Measurements from ENCODE around the gene TMCO6.

GRCh38 chr5:140637371-140638100 lies 1.7 kb upstream of the TMCO6 start:
- TF ChIP-seq, protein P1, sequence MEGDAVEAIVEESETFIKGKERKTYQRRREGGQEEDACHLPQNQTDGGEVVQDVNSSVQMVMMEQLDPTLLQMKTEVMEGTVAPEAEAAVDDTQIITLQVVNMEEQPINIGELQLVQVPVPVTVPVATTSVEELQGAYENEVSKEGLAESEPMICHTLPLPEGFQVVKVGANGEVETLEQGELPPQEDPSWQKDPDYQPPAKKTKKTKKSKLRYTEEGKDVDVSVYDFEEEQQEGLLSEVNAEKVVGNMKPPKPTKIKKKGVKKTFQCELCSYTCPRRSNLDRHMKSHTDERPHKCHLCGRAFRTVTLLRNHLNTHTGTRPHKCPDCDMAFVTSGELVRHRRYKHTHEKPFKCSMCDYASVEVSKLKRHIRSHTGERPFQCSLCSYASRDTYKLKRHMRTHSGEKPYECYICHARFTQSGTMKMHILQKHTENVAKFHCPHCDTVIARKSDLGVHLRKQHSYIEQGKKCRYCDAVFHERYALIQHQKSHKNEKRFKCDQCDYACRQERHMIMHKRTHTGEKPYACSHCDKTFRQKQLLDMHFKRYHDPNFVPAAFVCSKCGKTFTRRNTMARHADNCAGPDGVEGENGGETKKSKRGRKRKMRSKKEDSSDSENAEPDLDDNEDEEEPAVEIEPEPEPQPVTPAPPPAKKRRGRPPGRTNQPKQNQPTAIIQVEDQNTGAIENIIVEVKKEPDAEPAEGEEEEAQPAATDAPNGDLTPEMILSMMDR (IDR thresholded peaks at IDR 0.05; ENCODE audit: borderline replicate concordance, extremely low read depth, low read length, poor library complexity, severe bottlenecking) = no peak
- no peak for TF ChIP-seq EZH2 (IDR thresholded peaks at IDR 0.05; ENCODE audit: borderline replicate concordance, low read depth, low read length, severe bottlenecking)
